ENCODE data around the gene STXBP2. TPM values are rescaled to one million over a fixed set of nuclear protein-coding genes. Genes with fewer than 3 reads are reported as not detected.

STXBP2 gene
- total RNA-seq, 4 donors from 2014 or later: 29.7 to 46.1 (median 37.7) TPM

DNA sequence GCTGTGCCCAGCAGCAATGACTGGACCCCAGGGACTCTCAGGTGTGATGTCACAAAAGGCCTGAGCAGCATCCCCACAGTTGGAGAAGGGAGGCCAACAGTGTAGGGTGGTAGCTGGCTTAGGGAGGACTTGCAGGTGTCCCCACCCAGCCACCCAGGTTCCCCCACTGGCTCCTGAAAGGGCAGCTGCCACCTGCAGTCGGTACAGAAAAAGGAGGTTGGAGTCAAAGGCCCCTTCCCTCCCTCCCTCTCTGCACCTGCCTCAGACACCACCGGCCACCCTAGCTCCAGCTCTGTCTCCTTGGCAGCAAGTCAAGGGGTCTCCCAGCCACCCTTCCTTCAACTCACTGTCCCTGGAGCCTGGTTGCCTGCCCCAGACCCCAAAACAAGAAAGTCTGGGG is 3.2 kb upstream of the STXBP2 start, which contains the start of gene PCP2:
PCP2 (minus strand) TSS at position 22 of the 400 bp plus-strand sequence. CDS start 262 bp downstream, outside the sequence.
- ATAC-seq (ENCODE audit: low FRiP score) (no peak), DNase-seq (ENCODE audit: low spot score) (no peak)
- TF ChIP-seq, protein P1, sequence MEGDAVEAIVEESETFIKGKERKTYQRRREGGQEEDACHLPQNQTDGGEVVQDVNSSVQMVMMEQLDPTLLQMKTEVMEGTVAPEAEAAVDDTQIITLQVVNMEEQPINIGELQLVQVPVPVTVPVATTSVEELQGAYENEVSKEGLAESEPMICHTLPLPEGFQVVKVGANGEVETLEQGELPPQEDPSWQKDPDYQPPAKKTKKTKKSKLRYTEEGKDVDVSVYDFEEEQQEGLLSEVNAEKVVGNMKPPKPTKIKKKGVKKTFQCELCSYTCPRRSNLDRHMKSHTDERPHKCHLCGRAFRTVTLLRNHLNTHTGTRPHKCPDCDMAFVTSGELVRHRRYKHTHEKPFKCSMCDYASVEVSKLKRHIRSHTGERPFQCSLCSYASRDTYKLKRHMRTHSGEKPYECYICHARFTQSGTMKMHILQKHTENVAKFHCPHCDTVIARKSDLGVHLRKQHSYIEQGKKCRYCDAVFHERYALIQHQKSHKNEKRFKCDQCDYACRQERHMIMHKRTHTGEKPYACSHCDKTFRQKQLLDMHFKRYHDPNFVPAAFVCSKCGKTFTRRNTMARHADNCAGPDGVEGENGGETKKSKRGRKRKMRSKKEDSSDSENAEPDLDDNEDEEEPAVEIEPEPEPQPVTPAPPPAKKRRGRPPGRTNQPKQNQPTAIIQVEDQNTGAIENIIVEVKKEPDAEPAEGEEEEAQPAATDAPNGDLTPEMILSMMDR (IDR thresholded peaks at IDR 0.05): no peak

GRCh38 chr19:7635670-7636069 is 1.2 kb upstream of the STXBP2 start:
- TF ChIP-seq, protein P1 (IDR thresholded peaks at IDR 0.05): no peak
- ATAC-seq (ENCODE audit: low FRiP score) (no peak), DNase-seq (ENCODE audit: low spot score) (no peak)

- TF ChIP-seq, protein P1 (IDR thresholded peaks at IDR 0.05): no peak
- ATAC-seq (ENCODE audit: low FRiP score): no peak
- DNase-seq (ENCODE audit: low spot score): no peak
Measured at GRCh38 chr19:7636317-7636690, 606 bp upstream of the STXBP2 start.

DNA sequence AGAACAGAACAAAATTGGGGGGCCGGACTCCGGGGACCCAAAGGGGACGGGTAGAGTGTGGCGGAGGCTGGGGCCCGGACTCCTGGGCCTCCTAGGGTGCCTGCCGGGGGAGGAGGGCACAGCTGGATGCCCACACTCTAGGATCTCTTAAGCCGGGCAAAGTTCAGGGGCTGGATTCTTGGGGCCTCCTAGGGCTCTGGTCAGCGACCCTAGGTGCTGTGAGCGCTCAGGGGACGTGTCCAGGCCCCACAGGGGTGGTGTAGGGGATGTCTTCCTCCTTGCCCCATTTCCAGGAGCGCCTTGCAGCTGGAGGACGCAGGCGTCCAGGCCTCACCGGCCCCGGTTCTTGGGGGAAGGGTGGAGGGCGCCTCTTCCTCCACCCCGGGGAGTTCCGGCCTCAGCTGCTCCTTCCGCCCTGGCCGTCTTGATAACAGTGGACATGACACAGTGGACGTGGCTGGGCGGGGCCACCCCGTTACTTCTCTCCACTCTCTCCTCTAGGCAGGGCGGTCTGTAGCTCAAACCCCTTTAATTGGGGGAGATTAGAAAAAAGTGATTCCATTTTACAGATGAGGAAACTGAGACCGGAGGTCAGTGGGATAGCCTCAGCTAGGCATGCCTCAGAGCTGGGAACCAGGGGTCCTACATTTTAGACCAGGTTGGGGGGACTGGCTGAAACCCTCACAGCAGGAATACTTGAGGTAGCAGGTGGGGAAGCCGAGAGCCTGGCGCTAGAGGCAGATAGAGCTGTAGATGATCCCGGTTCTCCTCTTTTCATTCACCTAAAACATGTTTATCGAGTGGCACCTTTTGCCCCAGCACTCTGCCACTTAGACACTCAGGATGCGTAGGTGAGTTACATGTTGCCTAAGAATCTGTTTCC is 705 bp downstream of the STXBP2 start:
- ATAC-seq (ENCODE audit: low FRiP score) (peak; percentile 11), DNase-seq (ENCODE audit: low spot score) (no peak)
- TF ChIP-seq, protein P1 (IDR thresholded peaks at IDR 0.05): no peak

GRCh38 chr19:7638802-7639465 is 2.0 kb downstream of the STXBP2 start:
- ATAC-seq (ENCODE audit: low FRiP score) (no peak), DNase-seq (ENCODE audit: low spot score) (no peak)
- TF ChIP-seq, protein P1 (IDR thresholded peaks at IDR 0.05): no peak

DNA sequence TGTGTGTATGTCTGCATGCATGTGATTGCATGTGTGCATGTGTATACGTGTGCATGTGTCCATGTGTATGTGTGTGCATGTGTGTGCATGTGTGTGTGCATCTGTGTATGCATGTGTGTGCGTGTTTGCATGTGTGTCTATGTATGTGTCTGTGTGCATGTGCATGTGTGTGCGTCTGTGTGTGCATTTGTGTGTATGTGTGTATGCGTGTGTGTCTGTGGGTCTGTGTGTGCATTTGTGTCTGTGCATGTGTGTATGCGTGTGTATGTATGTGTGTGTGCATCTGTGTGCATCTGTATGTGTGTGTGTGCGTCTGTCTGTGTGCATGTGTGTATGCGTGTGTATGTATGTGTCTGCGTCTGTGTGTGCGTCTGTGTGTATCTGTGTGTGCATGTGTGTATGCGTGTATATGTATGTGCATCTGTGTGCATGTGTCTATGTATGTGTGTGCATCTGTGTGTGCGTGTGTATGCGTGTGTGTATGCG is 3.0 kb downstream of the STXBP2 start:
- no peak for DNase-seq (ENCODE audit: low spot score)
- TF ChIP-seq, protein P1 (IDR thresholded peaks at IDR 0.05): no peak

More for the DNA sequence above, 3.0 kb downstream of the STXBP2 start:
- ATAC-seq (ENCODE audit: low FRiP score): no peak

Measured in omental fat pad (tissue), 4 donors.